ENCODE measurements around the gene LIN52. TPM values are rescaled to one million over a fixed set of nuclear protein-coding genes. Genes with fewer than 3 reads are reported as not detected.

LIN52 gene
- total and polyA plus RNA-seq, 2 experiments from 2014 or later: 8.0 to 8.7 TPM

- Histone ChIP-seq H3F3A (ENCODE audit: insufficient read depth) (no peaks in the 10 kb centered on the region), H3K27me3 (replicated peaks; ENCODE audit: insufficient read depth) (no peaks in the 10 kb centered on the region), H3K9ac (no peak overlapping the region), H3K79me2 (ENCODE audit: insufficient read depth) (no peaks in the 10 kb centered on the region), H3K9me2 (ENCODE audit: insufficient read depth) (no peaks in the 10 kb centered on the region), H4K20me1 (ENCODE audit: insufficient read depth) (no peaks in the 10 kb centered on the region), H3K4me2 (ENCODE audit: unreplicated experiment) (no peak overlapping the region), H3K4me3 (no peak overlapping the region), H3K27ac (no peak overlapping the region), H2AFZ (no peak overlapping the region), H3K4me1 (ENCODE audit: insufficient read depth) (no peaks in the 10 kb centered on the region), H3K36me3 (ENCODE audit: low read depth) (no peaks in the 10 kb centered on the region), H3K9me3 (ENCODE audit: low read depth) (no peaks in the 10 kb centered on the region)
- no peak for DNase-seq
- WGBS, 2 experiments (ENCODE audit: low coverage in 1 of 2, low lambda C conversion rate in 2 of 2, missing lambda C conversion rate in 2 of 2): 74 to 76% methylated on average over 2 of the region's 2 CpGs
- in situ Hi-C loops (cut with MboI): no loop called here
- no peak for TF ChIP-seq EZH2phosphoT487 (IDR thresholded peaks at IDR 0.05; ENCODE audit: insufficient read depth, low read depth)
- no peak for TF ChIP-seq EZH2 (IDR thresholded peaks at IDR 0.05; ENCODE audit: insufficient read depth, poor library complexity, severe bottlenecking)
These were observed 63.9 kb downstream of the LIN52 start for GRCh38 chr14:74148705-74149104.

GRCh38 chr14:74155287-74155686, 70.5 kb downstream of the LIN52 start:
- Histone ChIP-seq H4K20me1 (ENCODE audit: insufficient read depth) (no peaks in the 10 kb centered on the region), H3K27ac (no peak overlapping the region), H3K79me2 (ENCODE audit: insufficient read depth) (no peaks in the 10 kb centered on the region), H3K36me3 (ENCODE audit: low read depth) (no peaks in the 10 kb centered on the region), H3F3A (ENCODE audit: insufficient read depth) (no peaks in the 10 kb centered on the region), H3K27me3 (replicated peaks; ENCODE audit: insufficient read depth) (no peaks in the 10 kb centered on the region), H3K9me3 (ENCODE audit: low read depth) (no peaks in the 10 kb centered on the region), H3K4me1 (ENCODE audit: insufficient read depth) (no peaks in the 10 kb centered on the region), H2AFZ (no peak overlapping the region), H3K4me2 (ENCODE audit: unreplicated experiment) (no peak overlapping the region), H3K9me2 (ENCODE audit: insufficient read depth) (no peaks in the 10 kb centered on the region), H3K4me3 (no peak overlapping the region), H3K9ac (no peak overlapping the region)
- in situ Hi-C loops (cut with MboI): no loop called here
- 70 to 74% methylated on average over 6 of the region's 6 CpGs for WGBS, 2 experiments (ENCODE audit: low coverage in 1 of 2, low lambda C conversion rate in 2 of 2, missing lambda C conversion rate in 2 of 2)
- TF ChIP-seq EZH2 (IDR thresholded peaks at IDR 0.05; ENCODE audit: insufficient read depth, poor library complexity, severe bottlenecking): no peak
- no peak for TF ChIP-seq EZH2phosphoT487 (IDR thresholded peaks at IDR 0.05; ENCODE audit: insufficient read depth, low read depth)
- DNase-seq: no peak

GRCh38 chr14:74155749-74156148, 71.0 kb downstream of the LIN52 start:
- Histone ChIP-seq H3K9me3 (ENCODE audit: low read depth) (no peaks in the 10 kb centered on the region), H3K79me2 (ENCODE audit: insufficient read depth) (no peaks in the 10 kb centered on the region), H3K4me1 (ENCODE audit: insufficient read depth) (no peaks in the 10 kb centered on the region), H3K4me3 (no peak overlapping the region), H3K27ac (no peak overlapping the region), H3K9me2 (ENCODE audit: insufficient read depth) (no peaks in the 10 kb centered on the region), H3K9ac (no peak overlapping the region), H3K27me3 (replicated peaks; ENCODE audit: insufficient read depth) (no peaks in the 10 kb centered on the region), H3K4me2 (ENCODE audit: unreplicated experiment) (no peak overlapping the region), H3F3A (ENCODE audit: insufficient read depth) (no peaks in the 10 kb centered on the region), H2AFZ (no peak overlapping the region), H4K20me1 (ENCODE audit: insufficient read depth) (no peaks in the 10 kb centered on the region), H3K36me3 (ENCODE audit: low read depth) (no peaks in the 10 kb centered on the region)
- 94 to 100% methylated on average over 1 of the region's 1 CpG for WGBS, 2 experiments (ENCODE audit: low coverage in 1 of 2, low lambda C conversion rate in 2 of 2, missing lambda C conversion rate in 2 of 2)
- in situ Hi-C loops (cut with MboI): no loop called here
- no peak for DNase-seq
- TF ChIP-seq EZH2phosphoT487 (IDR thresholded peaks at IDR 0.05; ENCODE audit: insufficient read depth, low read depth): no peak
- no peak for TF ChIP-seq EZH2 (IDR thresholded peaks at IDR 0.05; ENCODE audit: insufficient read depth, poor library complexity, severe bottlenecking)

- Histone ChIP-seq H2AFZ (no peak overlapping the region), H3F3A (ENCODE audit: insufficient read depth) (no peaks in the 10 kb centered on the region), H3K9me3 (ENCODE audit: low read depth) (no peaks in the 10 kb centered on the region), H3K79me2 (ENCODE audit: insufficient read depth) (no peaks in the 10 kb centered on the region), H3K36me3 (ENCODE audit: low read depth) (no peaks in the 10 kb centered on the region), H3K4me3 (no peak overlapping the region), H4K20me1 (ENCODE audit: insufficient read depth) (no peaks in the 10 kb centered on the region), H3K27ac (no peak overlapping the region), H3K4me1 (ENCODE audit: insufficient read depth) (no peaks in the 10 kb centered on the region), H3K9me2 (ENCODE audit: insufficient read depth) (no peaks in the 10 kb centered on the region), H3K27me3 (replicated peaks; ENCODE audit: insufficient read depth) (no peaks in the 10 kb centered on the region), H3K4me2 (ENCODE audit: unreplicated experiment) (no peak overlapping the region), H3K9ac (no peak overlapping the region)
- in situ Hi-C loops (cut with MboI): no loop called here
- no peak for DNase-seq
- TF ChIP-seq EZH2 (IDR thresholded peaks at IDR 0.05; ENCODE audit: insufficient read depth, poor library complexity, severe bottlenecking): no peak
- TF ChIP-seq EZH2phosphoT487 (IDR thresholded peaks at IDR 0.05; ENCODE audit: insufficient read depth, low read depth): no peak
- WGBS, 2 experiments (ENCODE audit: low coverage in 1 of 2, low lambda C conversion rate in 2 of 2, missing lambda C conversion rate in 2 of 2): 74 to 77% methylated on average over 2 of the region's 2 CpGs
These were observed 76.0 kb downstream of the LIN52 start for GRCh38 chr14:74160763-74161162.
